NB4 (cell line): Measurements from ENCODE around the gene SSB.

Experiments used
- DNase-seq: peaks from one replicate; pipeline ENCODE4 v3.0.0; 2010; ENCODE audit warnings: low read depth
- H3K4me3 ChIP-seq: one replicate; pipeline ENCODE4 v1.5.1; 2011; ENCODE audit warnings: mild to moderate bottlenecking, low read depth, low read length, moderate library complexity
- MYC ChIP-seq: IDR thresholded peaks from 2 replicates; pipeline ENCODE4 v1.6.1; 2011; ENCODE audit warnings: low read depth, low read length
- POLR2A ChIP-seq: IDR thresholded peaks from 2 replicates; pipeline ENCODE4 v1.6.1; 2011; ENCODE audit warnings: mild to moderate bottlenecking; ENCODE audit not compliant: insufficient read length; ENCODE audit errors: extremely low read depth
- TF ChIP-seq, protein P1 (sequence below): IDR thresholded peaks from one replicate; pipeline ENCODE4 v1.5.1; 2012; ENCODE audit warnings: low read depth, low read length
- TF ChIP-seq, protein P2 (sequence below): IDR thresholded peaks from 2 replicates; pipeline ENCODE4 v1.6.1; 2011; ENCODE audit warnings: low read depth, low read length

Gene SSB

DNA sequence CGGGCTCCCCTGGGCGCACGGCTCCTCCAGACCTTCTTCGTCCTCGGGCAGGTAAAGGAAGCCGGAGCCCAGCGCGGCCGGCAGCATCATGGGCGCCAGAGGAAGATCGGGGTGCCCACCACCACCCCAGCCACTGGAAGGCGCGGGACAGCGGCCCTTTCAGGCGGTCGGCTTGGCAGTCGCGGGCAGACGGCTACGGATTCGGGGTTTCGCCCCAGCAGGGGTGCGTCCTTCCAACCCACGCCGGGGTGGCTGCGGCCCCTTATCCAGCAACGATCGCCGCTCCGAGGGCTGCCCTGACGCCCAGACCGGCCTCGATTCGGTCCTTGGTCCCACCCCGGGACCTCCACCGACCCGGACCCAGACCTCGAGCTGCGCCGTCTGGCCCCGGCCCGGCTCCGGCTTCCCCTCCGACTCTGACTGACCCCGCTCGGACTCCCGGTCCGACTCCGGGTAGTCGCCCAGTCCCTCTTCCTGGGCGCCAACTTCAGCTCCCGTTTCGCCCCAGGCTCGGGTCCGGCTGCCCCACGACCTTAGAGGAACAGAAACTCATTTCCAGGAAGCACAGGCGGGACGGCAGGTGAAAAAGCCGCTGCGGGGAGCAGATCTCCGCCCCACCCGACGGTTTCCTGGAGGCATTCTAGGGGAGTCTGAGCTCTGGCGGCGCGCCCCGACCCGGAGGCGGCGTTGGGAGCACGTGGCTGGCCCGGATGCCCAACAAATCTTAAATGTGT lies 30.2 kb upstream of the SSB start:
- DNase-seq = no peak
- no peak for TF ChIP-seq POLR2A
- no peak for TF ChIP-seq MYC
- TF ChIP-seq, protein P1, sequence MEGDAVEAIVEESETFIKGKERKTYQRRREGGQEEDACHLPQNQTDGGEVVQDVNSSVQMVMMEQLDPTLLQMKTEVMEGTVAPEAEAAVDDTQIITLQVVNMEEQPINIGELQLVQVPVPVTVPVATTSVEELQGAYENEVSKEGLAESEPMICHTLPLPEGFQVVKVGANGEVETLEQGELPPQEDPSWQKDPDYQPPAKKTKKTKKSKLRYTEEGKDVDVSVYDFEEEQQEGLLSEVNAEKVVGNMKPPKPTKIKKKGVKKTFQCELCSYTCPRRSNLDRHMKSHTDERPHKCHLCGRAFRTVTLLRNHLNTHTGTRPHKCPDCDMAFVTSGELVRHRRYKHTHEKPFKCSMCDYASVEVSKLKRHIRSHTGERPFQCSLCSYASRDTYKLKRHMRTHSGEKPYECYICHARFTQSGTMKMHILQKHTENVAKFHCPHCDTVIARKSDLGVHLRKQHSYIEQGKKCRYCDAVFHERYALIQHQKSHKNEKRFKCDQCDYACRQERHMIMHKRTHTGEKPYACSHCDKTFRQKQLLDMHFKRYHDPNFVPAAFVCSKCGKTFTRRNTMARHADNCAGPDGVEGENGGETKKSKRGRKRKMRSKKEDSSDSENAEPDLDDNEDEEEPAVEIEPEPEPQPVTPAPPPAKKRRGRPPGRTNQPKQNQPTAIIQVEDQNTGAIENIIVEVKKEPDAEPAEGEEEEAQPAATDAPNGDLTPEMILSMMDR = no peak
- TF ChIP-seq, protein P2, sequence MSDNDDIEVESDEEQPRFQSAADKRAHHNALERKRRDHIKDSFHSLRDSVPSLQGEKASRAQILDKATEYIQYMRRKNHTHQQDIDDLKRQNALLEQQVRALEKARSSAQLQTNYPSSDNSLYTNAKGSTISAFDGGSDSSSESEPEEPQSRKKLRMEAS = no peak
- no peak overlapping the region for H3K4me3 ChIP-seq

DNA sequence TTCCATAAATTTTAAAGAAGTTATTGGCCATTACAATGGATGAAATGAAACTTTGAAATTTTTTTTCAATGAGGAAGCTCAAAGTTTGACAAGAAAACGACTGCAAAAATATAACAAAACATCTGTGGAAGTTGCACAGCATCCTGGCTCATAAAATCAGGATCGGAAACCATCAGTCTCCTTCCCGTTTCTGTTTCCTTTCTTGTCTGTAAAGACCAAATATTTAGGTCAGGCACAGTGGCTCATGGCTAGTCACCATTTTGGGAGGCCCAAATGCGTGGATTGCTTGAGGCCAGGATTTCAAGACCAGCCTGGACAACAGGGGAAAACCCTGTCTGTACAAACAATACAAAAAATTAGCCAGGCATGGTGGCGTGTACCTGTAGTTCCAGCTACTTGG lies 27.6 kb upstream of the SSB start:
- H3K4me3 ChIP-seq = no peak overlapping the region
- TF ChIP-seq, protein P2 = no peak
- TF ChIP-seq MYC (no peak), POLR2A (no peak)
- TF ChIP-seq, protein P1 = no peak
- DNase-seq = no peak

DNA sequence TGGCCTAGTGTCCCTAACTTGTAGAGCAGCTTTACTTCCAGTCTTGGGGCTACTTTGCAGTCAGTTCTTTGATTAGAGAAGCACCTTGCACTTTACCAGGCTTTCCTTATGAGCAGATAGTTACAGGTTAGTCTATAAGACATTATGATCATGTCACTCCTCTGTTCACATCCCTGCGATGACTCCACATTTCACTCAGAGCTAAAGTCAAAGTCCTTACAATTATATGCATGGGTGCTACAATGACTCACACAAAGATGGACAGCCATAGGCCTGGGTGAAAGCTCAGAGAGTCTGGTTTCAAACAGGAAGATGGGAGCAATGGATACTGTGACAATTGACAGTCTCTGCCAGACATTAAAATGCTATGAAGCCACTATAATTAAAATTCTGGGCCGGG lies 27.1 kb upstream of the SSB start:
- no peak for DNase-seq
- no peak overlapping the region for H3K4me3 ChIP-seq
- TF ChIP-seq POLR2A (no peak), MYC (no peak)
- TF ChIP-seq, protein P1 = no peak
- TF ChIP-seq, protein P2 = no peak

DNA sequence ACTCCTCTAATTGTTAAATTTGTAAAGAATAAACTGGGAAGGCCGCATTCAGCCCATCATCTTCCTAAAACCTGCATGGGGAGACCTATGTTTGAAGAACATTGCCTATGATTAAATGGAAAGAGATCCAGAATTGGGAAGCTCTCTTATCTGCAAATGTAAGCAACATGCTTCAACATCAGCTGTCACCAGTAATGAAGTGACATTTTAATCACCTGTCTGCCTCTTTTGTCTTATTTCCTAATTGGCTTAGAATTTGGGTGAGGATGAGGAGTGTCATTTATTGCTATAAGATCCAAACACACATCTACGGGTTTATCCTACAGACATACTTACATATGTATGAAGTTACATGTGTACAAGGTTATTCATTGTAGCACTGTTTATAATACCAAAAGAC lies 26.0 kb upstream of the SSB start:
- TF ChIP-seq, protein P2 = no peak
- TF ChIP-seq MYC (no peak), POLR2A (no peak)
- TF ChIP-seq, protein P1 = no peak
- no peak overlapping the region for H3K4me3 ChIP-seq
- no peak for DNase-seq

DNA sequence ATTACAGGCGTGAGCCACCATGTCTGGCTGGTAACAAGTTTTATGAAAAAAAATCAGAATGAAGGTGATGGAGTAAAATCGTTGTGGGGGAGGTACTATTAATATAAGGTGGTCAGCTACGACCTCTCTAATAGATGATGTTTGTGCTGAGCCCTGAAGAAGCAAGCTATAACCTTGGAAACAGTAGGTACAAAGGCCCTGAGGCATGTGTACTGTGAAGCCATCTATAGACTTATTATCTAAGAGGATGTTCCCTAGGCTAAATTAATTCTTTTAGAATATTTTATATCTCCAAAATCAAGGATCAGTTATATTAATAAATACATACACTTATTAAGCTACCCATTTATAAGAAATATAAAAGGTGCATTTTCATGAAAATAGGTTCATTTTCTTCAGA lies 23.3 kb upstream of the SSB start:
- TF ChIP-seq, protein P2 = no peak
- TF ChIP-seq, protein P1 = no peak
- TF ChIP-seq POLR2A (no peak), MYC (no peak)
- H3K4me3 ChIP-seq = no peak overlapping the region
- no peak for DNase-seq
